ENCODE data around the gene FRG1.
"Not testable (repeated sequence)": the region's sequence is repeated elsewhere in the genome, so short reads cannot be mapped to it uniquely, and the experiment has no call there.

The FRG1 gene

GRCh38 chr4:189985651-189986243 is 45.1 kb downstream of the FRG1 start:
- DNase-seq (ENCODE audit: low read depth in 2 of 2): not testable (repeated sequence)

- no peak for DNase-seq (ENCODE audit: low read depth in 2 of 2)
Observed at GRCh38 chr4:189988877-189989431, 48.3 kb downstream of the FRG1 start.

GRCh38 chr4:189989941-189990340 is 49.3 kb downstream of the FRG1 start:
- not testable (repeated sequence) for DNase-seq (ENCODE audit: low read depth in 2 of 2)
